HG02884 (cell line): ENCODE measurements around the gene ZMAT5.
"Not testable (repeated sequence)": the region's sequence is repeated elsewhere in the genome, so short reads cannot be mapped to it uniquely, and the experiment has no call there.

ENCODE experiments used
- ATAC-seq: cut with Tn5 transposase; IDR thresholded peaks from one replicate; pipeline ENCODE4 v1.9.1; 2021; ENCODE audit warnings: mild to moderate bottlenecking, moderate library complexity; ENCODE audit not compliant: unreplicated experiment

Gene ZMAT5

DNA sequence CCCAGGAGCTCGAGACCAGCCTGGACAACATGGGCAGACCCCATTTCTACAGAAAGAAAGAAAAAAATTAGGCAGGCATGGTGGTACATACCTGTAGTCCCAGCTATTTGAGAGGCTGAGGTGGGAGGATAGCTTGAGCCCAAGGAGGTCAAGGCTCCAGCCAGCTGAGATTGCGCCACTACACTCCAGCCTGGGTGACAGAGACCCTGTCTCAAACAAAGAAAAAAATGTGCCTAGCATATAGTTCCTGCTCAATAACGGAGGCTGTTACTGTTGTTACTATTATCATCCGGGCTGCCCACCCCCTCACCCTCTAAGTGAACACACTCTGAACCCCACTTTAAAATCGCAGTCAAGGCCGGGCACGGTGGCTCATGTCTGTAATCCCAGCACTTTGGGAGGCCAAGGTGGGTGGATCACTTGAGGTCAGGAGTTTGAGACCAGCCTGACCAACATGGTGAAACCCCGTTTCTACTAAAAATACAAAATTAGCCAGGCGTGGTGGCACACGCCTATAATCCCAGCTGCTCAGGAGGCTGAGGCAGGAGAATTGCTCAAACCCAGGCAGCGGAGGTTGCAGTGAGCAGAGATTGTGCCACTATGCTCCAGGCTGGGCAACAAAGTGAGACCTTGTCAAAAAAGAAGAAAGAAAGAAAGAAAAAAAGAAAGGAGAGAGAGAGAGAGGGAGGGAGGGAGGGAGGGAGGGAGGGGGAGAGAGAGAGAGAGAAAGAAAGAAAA lies 12.0 kb downstream of the ZMAT5 start:
- not testable (repeated sequence) for ATAC-seq

DNA sequence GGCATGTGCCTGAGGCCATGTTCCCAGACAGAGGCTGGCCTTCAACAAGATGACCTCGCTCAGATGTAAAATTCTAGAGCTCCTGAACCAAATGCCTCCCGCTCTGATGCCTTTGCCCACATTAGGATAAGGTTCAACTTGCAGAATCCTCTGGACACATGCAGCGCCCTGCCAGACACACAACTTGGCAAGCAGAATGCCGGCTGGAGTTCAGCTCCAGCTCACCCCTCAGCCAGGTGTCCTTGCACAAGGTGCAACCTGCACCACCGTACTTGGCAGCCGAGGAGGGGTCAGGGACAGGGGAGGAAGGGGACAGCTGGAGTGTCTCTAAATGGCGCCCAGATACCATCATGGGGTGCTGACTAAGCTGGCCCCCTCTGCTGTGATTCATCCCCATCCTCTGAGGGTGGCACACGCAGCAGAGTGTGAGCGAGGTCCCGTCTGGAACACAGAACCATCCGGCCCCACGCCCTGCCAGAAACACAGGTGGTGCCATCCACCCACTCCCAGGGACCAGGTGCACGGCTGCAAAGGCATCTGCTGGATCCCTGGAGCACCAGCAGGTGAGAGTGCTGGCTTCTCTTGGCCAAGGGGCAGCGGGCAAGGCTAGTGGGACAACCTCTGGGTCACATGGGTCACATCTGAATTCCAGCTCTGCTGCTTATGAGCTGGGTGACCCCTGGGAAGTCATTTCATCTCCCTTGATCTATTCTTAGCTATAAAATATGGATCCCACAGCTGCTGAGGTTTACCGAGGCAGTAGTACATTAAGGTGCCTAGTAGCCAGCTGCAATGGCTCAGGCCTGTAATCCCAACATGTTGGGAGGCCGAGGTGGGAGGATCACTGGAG lies 12.8 kb downstream of the ZMAT5 start:
- ATAC-seq, result no peak

DNA sequence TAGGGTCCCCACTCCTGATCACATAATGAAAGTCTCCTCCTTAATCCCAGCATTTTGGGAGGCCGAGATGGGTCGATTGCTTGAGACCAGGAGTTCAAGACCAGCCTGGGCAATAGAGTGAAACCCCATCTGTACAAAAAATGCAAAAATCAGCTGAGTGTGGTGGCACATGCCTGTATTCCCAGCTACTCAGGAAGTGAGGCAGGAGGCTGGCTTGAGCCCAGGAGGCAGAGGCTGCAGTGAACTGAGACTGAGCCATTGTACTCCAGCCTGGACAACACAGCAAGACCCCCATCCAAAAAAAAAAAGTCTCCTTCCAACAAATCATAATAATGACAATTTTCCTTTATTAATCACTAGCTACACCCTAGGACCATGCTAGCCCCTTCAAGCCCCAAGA lies 15.1 kb downstream of the ZMAT5 start:
- no peak for ATAC-seq

DNA sequence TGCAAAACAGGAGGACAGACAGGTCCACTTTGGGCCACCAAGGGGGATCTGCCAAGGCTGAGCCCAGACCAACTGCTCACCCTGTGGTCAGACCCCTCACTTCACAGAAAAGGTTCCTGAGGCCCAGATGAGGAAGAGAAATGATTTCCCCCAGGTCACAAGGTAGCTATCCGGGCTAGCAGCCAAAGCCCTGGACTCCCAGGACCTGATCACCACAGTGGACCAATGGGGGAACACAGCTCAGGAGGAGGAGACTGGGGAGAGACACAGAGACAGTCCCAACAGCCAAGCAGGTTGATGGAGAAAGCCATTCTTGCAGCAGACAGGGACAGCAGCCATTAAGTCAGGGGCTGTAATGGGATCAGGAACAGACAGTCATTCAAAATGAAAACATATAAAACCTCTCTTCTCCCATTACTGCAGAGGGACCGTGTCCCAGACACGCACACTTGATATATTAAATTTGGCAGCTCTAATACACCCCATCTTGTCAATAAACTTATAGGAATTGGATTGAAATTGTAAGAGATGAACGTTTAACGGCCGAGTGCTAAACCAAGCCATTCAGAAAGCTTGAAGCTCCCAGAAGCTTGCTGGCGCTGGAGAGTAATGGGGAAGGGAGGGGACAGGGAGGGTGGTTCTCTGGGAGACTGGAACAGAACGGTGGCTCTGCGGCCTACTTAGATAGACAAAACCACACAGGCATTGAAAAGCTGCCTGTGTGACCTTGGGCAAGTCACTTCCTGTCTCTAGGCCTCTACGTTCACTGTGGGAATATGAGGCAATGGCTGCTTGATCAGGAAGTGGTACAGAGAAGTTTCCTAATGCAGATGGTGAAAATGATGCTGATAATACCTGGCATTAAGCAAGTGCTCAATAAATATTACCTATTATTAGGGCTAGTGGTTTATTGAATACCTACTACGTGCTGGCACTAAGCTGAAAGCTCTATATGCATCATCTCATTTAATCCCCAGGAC lies 16.0 kb downstream of the ZMAT5 start:
- no peak for ATAC-seq

DNA sequence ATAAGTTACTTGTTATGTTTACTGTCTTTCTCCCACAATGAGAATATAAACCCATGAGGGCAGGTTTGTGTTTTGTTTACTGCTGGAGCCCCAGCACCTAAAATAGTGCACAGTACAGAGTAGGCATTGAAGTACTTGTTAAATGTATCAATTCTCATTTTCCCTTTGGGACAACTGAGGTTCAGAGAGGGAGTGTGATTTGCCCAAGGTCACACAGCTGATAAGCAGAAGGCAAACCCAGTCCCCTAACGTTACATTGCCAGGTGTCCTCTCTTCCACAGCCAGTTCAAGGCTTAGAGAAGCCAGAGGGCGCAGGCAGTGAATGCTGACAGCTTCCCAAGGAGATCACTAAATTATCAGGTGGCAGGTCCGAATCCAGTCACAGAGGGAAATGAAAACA lies 16.8 kb downstream of the ZMAT5 start:
- ATAC-seq, result no peak

DNA sequence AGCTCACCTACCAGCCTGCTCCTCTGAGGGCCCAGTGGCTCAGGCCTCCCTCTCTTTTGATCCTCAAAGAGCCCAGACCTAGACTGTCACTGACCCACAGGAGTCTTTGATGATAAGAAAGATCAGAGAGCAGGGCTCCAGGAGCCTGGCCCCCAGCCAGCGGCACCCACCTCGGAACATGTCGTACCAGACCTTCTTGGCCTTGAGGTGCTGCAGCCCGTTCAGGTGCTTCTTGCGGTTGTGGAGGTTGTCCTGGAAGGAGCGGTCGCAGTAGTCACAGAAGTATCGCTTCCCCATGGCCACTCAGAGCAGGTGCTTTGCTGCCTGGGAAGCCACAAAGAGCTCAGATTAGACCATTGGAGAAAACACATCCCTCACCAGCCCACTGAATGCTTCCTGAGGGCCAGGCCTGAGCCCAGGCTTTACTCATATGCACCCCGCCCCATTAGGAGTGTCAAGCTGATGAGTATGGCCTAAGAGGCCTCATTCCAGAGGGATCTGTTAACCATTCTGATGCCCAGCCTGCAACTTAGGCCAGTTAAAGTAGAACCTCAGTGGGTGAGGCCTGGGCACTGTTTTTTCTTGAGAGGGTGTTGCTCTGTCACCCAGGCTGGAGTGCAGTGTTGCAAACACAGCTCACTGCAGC lies 18.4 kb downstream of the ZMAT5 start:
- no peak for ATAC-seq

DNA sequence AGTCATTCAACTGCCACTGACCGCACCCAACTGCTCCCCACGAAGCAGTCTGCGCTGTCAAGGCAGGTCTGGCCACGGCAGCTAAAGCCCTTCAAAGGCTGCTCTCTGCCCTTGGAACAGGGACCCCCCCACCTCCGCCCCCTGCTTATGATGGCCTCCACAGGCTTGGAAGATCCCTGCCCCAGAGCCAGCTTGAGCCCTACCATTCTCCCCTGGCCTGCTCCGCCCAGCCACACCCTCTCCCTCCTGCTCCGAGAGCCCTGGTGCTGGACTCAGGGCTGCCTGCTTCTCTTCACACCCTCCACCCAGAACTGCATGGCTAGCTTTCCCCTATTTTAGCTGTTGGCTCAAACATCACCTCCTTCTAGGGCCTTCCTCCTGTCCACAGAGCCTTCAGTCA lies 19.0 kb downstream of the ZMAT5 start:
- ATAC-seq, result no peak

DNA sequence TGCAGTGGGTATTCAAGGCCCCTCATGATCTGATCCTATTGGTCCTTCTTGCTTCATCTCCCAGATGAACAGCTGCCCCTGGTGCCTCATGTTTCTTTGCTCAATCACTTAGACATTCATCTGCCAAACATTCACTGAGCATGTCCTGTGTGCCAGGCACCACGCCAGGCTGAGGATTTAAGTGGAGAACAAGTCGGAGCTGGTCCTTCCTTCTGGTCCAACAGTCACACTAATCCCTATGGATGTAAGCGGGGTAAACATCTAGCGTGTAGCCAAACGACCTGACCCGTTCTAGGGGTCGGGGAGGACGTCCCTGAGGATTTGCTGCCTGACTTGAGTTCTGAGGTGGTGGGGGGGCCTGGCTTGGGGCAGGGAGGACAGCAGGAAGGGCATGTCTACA lies 21.9 kb downstream of the ZMAT5 start:
- no peak for ATAC-seq

DNA sequence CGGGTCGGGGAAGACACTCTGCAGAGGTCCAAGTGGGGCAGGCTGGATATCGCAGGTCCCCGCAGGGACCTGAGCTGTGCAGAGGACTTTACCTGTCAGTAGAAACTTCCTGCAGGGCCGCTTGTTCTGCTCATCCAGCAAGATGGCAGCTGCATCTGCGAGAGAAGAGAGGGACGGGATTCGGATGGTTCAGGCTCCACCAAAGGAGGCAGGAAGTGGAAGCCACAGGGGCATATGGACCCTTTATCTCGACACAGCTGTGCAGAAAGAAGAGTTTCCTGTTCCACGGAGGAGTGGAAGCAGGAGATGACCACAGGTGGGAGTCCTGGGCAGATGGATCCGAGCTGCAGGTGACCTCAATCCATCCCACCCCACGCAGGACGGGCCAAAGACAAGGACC lies 24.5 kb downstream of the ZMAT5 start:
- ATAC-seq, result no peak

DNA sequence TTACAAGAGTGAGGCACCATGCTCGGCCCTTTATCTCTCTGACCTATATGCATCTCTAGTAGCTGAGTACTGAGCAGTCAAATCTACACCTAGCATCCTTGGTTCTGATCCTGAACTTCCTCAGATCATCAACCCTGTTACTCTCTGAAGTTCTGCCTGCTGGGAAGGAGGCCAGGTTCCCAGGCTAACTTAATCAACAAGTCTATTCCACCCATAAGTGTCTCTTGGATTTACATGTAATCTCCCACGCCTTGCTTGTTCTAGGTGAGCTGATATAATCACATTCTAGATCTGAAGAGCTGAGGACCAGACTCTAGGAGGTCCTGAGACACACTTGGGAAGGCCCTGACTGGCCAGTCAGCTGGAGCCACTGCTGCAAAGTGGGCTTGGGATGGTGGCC lies 24.9 kb downstream of the ZMAT5 start:
- no peak for ATAC-seq

DNA sequence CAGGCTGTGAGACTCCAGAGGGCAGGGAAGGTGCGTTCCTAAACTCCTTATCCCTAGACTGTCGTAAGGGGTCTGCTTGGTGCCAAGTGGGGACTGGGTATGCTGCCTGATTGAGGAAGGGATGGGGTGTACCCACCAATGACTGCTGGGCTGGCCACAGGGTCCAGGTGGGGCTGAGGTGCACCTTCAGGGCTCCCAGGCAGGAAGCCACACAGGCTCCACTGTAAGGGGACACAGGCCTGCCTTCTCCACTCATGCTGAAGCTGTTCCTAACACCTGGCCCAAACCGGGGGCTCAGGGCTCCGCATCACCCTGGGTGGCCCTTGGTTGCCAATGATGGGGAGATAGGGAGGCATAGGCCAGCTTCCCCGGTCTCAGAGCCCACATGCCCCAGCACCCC lies 26.6 kb downstream of the ZMAT5 start:
- no peak for ATAC-seq

DNA sequence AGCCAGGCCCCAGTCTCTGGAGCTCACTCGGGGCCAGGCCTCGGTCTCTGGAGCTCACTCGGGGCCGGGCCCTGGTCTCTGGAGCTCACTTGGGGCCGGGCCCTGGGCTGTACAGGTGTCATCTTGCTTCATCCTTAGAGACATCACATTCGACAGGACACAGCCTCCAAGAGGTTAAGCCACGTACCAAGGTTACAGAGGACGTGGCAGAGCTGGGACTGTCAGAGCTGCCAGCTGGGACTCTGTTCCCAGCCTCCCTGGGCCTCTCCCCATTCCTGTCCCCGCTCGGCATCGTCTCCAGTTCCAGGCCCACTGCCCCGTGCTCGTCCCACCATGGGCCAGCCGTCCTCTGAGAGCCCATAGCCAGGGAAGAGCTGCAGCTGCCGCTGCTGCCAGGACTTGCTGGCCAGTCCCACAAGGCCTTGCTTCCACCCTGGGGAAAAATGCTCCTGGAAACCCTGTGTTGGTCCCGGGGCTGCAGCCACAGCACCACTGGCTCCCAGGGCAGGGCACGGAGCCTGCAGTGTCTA lies 27.4 kb downstream of the ZMAT5 start:
- ATAC-seq, result no peak

DNA sequence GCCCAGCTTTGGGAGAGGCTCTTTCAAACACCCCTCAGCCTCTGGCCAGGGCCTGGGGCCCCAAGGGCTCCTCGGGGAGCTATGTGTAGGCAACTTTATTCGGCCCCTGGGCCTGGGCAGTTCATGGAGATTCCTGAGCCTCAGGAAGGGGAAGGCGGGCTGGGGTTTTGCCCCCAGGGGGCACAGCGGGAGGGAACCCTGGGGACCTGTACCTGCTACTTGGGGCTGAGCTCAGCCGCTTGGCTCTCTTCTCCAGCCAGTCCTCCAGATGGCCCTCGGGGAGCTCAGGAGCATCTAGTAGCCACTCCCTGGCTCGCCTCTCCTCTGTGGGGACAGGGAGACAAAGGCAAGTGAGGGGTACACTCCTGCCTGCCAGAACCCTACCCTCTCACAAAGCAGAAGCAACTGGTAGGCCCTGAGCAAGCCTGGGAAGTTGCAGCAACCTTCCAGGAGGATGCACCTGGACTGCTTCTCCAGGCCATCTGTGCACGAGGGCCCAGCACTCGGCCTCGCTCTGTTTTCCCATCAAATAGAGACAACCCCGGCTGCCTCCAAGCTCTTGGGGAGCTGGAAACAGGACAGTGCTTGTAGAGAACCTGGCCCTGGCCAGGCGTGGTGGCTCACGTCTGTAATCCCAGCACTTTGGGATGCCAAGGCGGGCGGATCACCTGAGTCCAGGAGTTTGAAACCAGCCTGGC lies 28.5 kb downstream of the ZMAT5 start:
- ATAC-seq, result no peak

DNA sequence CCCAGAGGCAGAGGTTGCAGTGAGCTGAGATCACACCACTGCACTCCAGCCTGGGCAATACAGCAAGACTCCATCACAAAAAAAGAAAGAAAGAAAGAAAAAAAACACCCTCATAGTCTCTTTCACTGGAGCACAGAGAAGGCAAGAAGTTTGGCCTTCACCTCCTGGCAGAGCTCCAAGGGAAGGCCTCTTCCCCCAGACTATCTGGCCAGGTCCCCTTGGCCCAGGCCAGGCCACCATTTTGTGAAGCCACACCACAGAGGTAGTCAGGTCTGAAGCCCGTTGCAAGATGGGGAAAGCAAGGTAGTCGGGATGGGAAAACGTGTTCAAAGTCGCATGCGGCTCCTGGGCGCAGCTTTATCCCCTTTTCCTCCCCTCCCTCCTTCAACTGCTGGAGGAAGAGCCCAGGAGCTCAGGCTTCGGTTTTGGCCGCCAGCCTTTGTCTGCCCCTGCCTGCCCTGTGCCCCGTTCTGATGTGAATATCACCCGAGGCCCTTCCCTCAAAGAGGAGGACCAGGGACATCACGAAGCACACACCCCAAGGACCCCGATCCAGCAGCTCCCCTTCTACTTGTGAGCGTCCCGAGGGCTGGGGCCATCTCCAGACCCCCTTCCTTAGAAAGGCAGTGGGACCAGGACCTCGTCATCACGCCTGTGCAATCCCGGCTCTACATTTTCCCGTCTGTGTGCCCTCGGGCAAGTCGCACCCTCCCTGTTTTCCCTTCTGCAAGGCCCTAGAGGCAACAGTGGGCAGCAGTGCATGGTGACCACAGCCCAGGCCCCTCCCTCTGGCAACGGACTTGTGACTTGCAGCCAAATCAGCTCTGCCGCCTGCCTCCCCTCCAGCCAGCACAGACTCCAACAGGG lies 29.3 kb downstream of the ZMAT5 start:
- ATAC-seq, result no peak

DNA sequence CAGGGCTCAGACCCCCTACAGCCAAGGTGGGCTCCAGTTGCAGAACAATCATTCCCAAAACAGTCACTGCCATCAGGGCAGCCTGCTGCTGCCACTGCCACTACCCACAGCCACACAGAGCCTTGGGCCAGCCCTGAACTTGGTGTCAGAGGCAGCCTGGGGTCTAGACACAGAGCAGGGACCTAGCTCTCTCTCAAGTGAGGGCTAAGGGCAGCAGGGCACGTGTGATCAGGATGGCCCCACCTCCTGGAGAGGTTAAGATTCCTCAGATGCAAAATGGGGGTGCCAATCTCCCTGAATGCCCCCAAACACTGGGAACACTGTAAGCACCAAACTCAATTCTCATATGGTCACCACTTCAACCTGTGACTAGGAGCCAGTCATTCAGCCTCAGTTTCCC lies 31.4 kb downstream of the ZMAT5 start:
- no peak for ATAC-seq

DNA sequence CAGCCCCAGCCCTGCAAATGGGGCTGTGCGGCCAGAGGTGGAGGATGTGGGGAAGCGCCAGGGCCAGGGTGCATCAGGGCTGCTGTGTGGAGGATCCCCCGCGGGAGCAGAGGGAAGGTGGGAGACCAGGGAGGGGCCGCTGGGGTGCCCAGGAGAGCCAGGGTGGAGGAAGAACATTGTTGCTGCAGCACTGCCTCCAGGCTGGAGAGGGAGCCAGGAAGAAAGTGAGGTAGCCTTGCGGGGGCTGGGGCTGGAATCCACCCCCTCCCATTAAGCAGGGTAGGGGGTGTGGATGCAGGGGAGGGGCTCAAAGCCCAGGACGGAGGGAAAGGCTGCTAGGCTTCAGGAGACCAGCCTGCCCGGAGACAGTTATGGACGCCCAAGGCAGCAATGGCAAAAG lies 32.0 kb downstream of the ZMAT5 start:
- no peak for ATAC-seq

DNA sequence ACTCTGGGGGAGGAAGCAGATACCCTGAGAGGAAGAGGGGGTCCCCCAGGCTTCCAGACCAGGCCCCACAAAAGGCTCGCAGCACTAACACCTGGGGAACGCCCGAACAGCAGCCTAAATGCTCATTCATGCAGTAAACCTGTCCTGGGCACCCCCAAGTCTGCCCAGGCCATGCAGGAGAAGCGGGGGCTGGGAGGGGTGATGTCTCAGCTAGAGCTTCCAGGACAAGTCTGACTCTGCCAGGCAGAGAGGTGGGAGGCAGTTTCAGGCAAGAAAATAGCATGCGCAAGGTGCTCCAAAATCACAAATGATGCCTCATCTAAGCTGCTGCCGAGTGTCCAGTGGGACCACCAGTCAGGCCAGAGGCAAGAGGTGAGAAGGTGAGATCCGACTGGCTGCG lies 32.4 kb downstream of the ZMAT5 start:
- ATAC-seq, result no peak

DNA sequence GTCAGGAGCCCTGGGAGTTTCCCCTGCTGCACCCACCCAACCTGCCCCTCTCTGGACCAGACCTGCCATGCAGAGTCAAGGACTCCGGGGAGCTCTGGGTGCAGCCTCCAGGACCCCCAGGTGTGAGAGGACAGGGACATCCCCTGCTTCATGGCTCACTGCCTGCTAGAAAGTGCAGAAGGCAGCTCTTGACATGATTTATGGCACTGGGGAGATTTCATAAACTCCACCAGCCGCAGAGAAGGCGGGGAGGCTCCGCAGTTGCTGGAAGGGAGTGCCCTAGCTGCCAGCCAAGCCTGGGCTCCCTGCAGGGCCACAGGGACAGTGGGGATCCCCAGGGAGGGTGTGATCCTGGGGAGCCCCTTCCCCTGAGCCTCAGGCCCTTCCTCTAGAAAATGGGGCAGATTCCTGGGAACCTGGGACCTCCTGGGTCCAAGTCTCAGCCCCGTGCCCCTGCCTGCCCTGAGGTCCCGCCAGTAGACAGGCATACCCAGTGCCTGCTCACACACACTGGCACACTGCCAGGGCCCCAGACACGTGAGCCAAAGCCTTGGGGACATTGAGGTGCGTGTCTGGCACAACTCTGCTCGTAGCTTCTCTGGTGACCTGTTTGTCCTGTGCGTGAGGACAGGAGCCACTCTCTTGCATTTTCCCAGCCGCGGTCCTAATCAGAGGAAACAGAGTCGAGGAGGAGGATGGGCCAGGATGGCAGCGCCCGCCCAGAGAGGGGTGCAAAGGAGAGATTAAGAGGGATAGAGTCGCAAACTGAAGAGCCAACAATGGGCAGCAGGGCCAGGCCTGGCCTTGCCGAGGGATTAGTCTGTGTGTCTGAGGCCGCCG lies 33.2 kb downstream of the ZMAT5 start:
- ATAC-seq, result no peak
